ENCODE results near the gene SRPK1.

The SRPK1 gene

GRCh38 chr6:35839019-35839418 lies 81.9 kb downstream of the SRPK1 start:
- no peak overlapping the region for H3K4me3 Mint-ChIP-seq
- no peaks in the 10 kb centered on the region for H3K4me1 Mint-ChIP-seq (ENCODE audit: low read depth)
- no peak overlapping the region for H3K27ac Mint-ChIP-seq
- no peaks in the 10 kb centered on the region for H3K9me3 Mint-ChIP-seq
- peaks cover 77% of the 10 kb centered on the region for H3K36me3 Mint-ChIP-seq (ENCODE audit: low read depth)
- no peaks in the 10 kb centered on the region for H3K27me3 Mint-ChIP-seq

- Mint-ChIP-seq H3K36me3 (ENCODE audit: low read depth) (peaks cover 63% of the 10 kb centered on the region), H3K27ac (no peak overlapping the region), H3K9me3 (no peaks in the 10 kb centered on the region), H3K27me3 (no peaks in the 10 kb centered on the region), H3K4me3 (no peak overlapping the region), H3K4me1 (ENCODE audit: low read depth) (no peaks in the 10 kb centered on the region)
Measured at GRCh38 chr6:35833536-35833935, 87.4 kb downstream of the SRPK1 start.

- no peak overlapping the region for H3K4me3 Mint-ChIP-seq
- no peak overlapping the region for H3K27ac Mint-ChIP-seq
- no peaks in the 10 kb centered on the region for H3K27me3 Mint-ChIP-seq
- H3K9me3 Mint-ChIP-seq, result no peaks in the 10 kb centered on the region
- peaks cover 46% of the 10 kb centered on the region for H3K36me3 Mint-ChIP-seq (ENCODE audit: low read depth)
- no peaks in the 10 kb centered on the region for H3K4me1 Mint-ChIP-seq (ENCODE audit: low read depth)
Measured at GRCh38 chr6:35831257-35832007, 89.5 kb downstream of the SRPK1 start.

GRCh38 chr6:35829306-35829705 lies 91.6 kb downstream of the SRPK1 start:
- Mint-ChIP-seq H3K27me3 (no peaks in the 10 kb centered on the region), H3K4me1 (ENCODE audit: low read depth) (no peaks in the 10 kb centered on the region), H3K36me3 (ENCODE audit: low read depth) (peaks cover 25% of the 10 kb centered on the region), H3K27ac (no peak overlapping the region), H3K9me3 (no peaks in the 10 kb centered on the region), H3K4me3 (no peak overlapping the region)

GRCh38 chr6:35824552-35825192 lies 96.2 kb downstream of the SRPK1 start:
- Mint-ChIP-seq H3K9me3 (no peaks in the 10 kb centered on the region), H3K36me3 (ENCODE audit: low read depth) (no peaks in the 10 kb centered on the region), H3K4me1 (ENCODE audit: low read depth) (no peaks in the 10 kb centered on the region), H3K27me3 (no peaks in the 10 kb centered on the region), H3K4me3 (no peak overlapping the region), H3K27ac (no peak overlapping the region)

GRCh38 chr6:35823601-35824000 lies 97.3 kb downstream of the SRPK1 start:
- Mint-ChIP-seq H3K9me3 (no peaks in the 10 kb centered on the region), H3K27ac (no peak overlapping the region), H3K4me1 (ENCODE audit: low read depth) (no peaks in the 10 kb centered on the region), H3K36me3 (ENCODE audit: low read depth) (no peaks in the 10 kb centered on the region), H3K27me3 (no peaks in the 10 kb centered on the region), H3K4me3 (no peak overlapping the region)

GRCh38 chr6:35817515-35817914 lies 103.4 kb downstream of the SRPK1 start:
- no peaks in the 10 kb centered on the region for H3K36me3 Mint-ChIP-seq (ENCODE audit: low read depth)
- no peaks in the 10 kb centered on the region for H3K4me1 Mint-ChIP-seq (ENCODE audit: low read depth)
- no peaks in the 10 kb centered on the region for H3K9me3 Mint-ChIP-seq
- H3K4me3 Mint-ChIP-seq, result no peak overlapping the region
- no peaks in the 10 kb centered on the region for H3K27me3 Mint-ChIP-seq
- H3K27ac Mint-ChIP-seq, result no peak overlapping the region

- H3K4me3 Mint-ChIP-seq, result no peak overlapping the region
- H3K36me3 Mint-ChIP-seq (ENCODE audit: low read depth), result no peaks in the 10 kb centered on the region
- H3K9me3 Mint-ChIP-seq, result no peaks in the 10 kb centered on the region
- H3K4me1 Mint-ChIP-seq (ENCODE audit: low read depth), result no peaks in the 10 kb centered on the region
- H3K27ac Mint-ChIP-seq, result no peak overlapping the region
- peaks cover 9% of the 10 kb centered on the region for H3K27me3 Mint-ChIP-seq
Measured at GRCh38 chr6:35811699-35811995, 109.3 kb downstream of the SRPK1 start.

GRCh38 chr6:35810971-35811698 lies 109.8 kb downstream of the SRPK1 start:
- no peaks in the 10 kb centered on the region for H3K9me3 Mint-ChIP-seq
- no peaks in the 10 kb centered on the region for H3K36me3 Mint-ChIP-seq (ENCODE audit: low read depth)
- no peak overlapping the region for H3K4me3 Mint-ChIP-seq
- no peak overlapping the region for H3K27ac Mint-ChIP-seq
- H3K4me1 Mint-ChIP-seq (ENCODE audit: low read depth), result no peaks in the 10 kb centered on the region
- peaks cover 14% of the 10 kb centered on the region for H3K27me3 Mint-ChIP-seq

GRCh38 chr6:35809809-35810208 lies 111.1 kb downstream of the SRPK1 start:
- H3K9me3 Mint-ChIP-seq, result no peaks in the 10 kb centered on the region
- H3K36me3 Mint-ChIP-seq (ENCODE audit: low read depth), result no peaks in the 10 kb centered on the region

GRCh38 chr6:35808688-35809087 lies 112.2 kb downstream of the SRPK1 start:
- H3K27me3 Mint-ChIP-seq, result peaks cover 20% of the 10 kb centered on the region

More at GRCh38 chr6:35809809-35810208, 111.1 kb downstream of the SRPK1 start:
- Mint-ChIP-seq H3K27ac (no peak overlapping the region), H3K4me3 (no peak overlapping the region), H3K4me1 (ENCODE audit: low read depth) (peaks cover 1% of the 10 kb centered on the region), H3K27me3 (peaks cover 20% of the 10 kb centered on the region)

GRCh38 chr6:35804996-35805736 lies 115.7 kb downstream of the SRPK1 start, which contains the start of gene LHFPL5:
TSS of gene LHFPL5 (plus strand) at chr6:35805352. CDS start at chr6:35805671, 319 bp downstream.
- no peak within 1 kb of the TSS for H3K4me3 Mint-ChIP-seq
- H3K36me3 Mint-ChIP-seq (ENCODE audit: low read depth), result no peaks in the 10 kb centered on the region
- H3K27me3 Mint-ChIP-seq, result peaks cover 20% of the 10 kb centered on the region

More at GRCh38 chr6:35808688-35809087, 112.2 kb downstream of the SRPK1 start:
- Mint-ChIP-seq H3K36me3 (ENCODE audit: low read depth) (no peaks in the 10 kb centered on the region), H3K27ac (no peak overlapping the region), H3K4me1 (ENCODE audit: low read depth) (peaks cover 3% of the 10 kb centered on the region), H3K9me3 (no peaks in the 10 kb centered on the region), H3K4me3 (no peak overlapping the region)

GRCh38 chr6:35801148-35801547 lies 119.8 kb downstream of the SRPK1 start:
- no peaks in the 10 kb centered on the region for H3K36me3 Mint-ChIP-seq (ENCODE audit: low read depth)
- H3K4me1 Mint-ChIP-seq (ENCODE audit: low read depth), result peaks cover 3% of the 10 kb centered on the region

More at GRCh38 chr6:35804996-35805736, 115.7 kb downstream of the SRPK1 start, which contains the start of gene LHFPL5:
- no peaks in the 10 kb centered on the region for H3K9me3 Mint-ChIP-seq
- no peak within 1 kb of the TSS for H3K27ac Mint-ChIP-seq
- H3K4me1 Mint-ChIP-seq (ENCODE audit: low read depth), result peaks cover 3% of the 10 kb centered on the region

GRCh38 chr6:35798706-35799105 lies 122.2 kb downstream of the SRPK1 start:
- Mint-ChIP-seq H3K27ac (no peak overlapping the region), H3K36me3 (ENCODE audit: low read depth) (no peaks in the 10 kb centered on the region), H3K4me3 (no peak overlapping the region), H3K4me1 (ENCODE audit: low read depth) (no peaks in the 10 kb centered on the region), H3K27me3 (no peaks in the 10 kb centered on the region), H3K9me3 (no peaks in the 10 kb centered on the region)

More at GRCh38 chr6:35801148-35801547, 119.8 kb downstream of the SRPK1 start:
- peaks cover 7% of the 10 kb centered on the region for H3K27me3 Mint-ChIP-seq
- H3K27ac Mint-ChIP-seq, result no peak overlapping the region
- H3K9me3 Mint-ChIP-seq, result no peaks in the 10 kb centered on the region
- H3K4me3 Mint-ChIP-seq, result no peak overlapping the region
